K562 (cell line): Measurements from ENCODE around the gene DNAJB11. TPM values are rescaled to one million over a fixed set of nuclear protein-coding genes. Genes with fewer than 3 reads are reported as not detected.
A peak's percentile ranks its signal among the peaks of the same experiment; 100 is the strongest.

Source experiments
- ARID2 ChIP-seq: fragments of 450-650 bp; IDR thresholded peaks from 2 replicates; pipeline ENCODE4 v1.6.1; 2017; ENCODE audit warnings: antibody characterized with exemption, mild to moderate bottlenecking
- CTCF ChIP-seq, 3 experiments: IDR thresholded peaks in 2 of 3; conservative IDR thresholded peaks in 1 of 3; 2 replicates each; pipeline ENCODE4 v1.5.1; 2011 to 2012; ENCODE audit warnings: low read length in 3 of 3, mild to moderate bottlenecking in 3 of 3, control low read depth in 2 of 3, improper control_type of control experiment in 1 of 3, inconsistent platforms in 1 of 3, low read depth in 1 of 3, mixed read lengths in 1 of 3, moderate library complexity in 1 of 3; ENCODE audit not compliant: insufficient read depth in 2 of 3
- DEAF1 ChIP-seq: fragments of 450-650 bp; formaldehyde crosslinking; IDR thresholded peaks from 2 replicates; pipeline ENCODE4 v1.4.0; 2020; ENCODE audit warnings: mild to moderate bottlenecking, moderate library complexity
- DPF2 ChIP-seq: fragments of 450-650 bp; IDR thresholded peaks from 2 replicates; pipeline ENCODE4 v1.6.1; 2016
- E2F4 ChIP-seq: sonication (generic); formaldehyde crosslinking; IDR thresholded peaks from 2 replicates; pipeline ENCODE4 v1.8.0; 2022; ENCODE audit warnings: mild to moderate bottlenecking, low read depth, missing genetic modification reagents
- ESRRB ChIP-seq: fragments of 250-450 bp; sonication (Bioruptor Pico); IDR thresholded peaks from 2 replicates; pipeline ENCODE4 v1.5.0; 2020; ENCODE audit warnings: mild to moderate bottlenecking, moderate library complexity, borderline replicate concordance
- GMEB1 ChIP-seq: fragments of 250-450 bp; sonication (Bioruptor Pico); IDR thresholded peaks from 2 replicates; pipeline ENCODE4 v1.4.0; 2020; ENCODE audit warnings: mild to moderate bottlenecking
- MAFK ChIP-seq: IDR thresholded peaks from 2 replicates; pipeline ENCODE4 v1.6.1; 2011; ENCODE audit warnings: low read length, improper control_type of control experiment
- MAZ ChIP-seq, 2 experiments: fragments of 450-650 bp in 1 of 2; sonication (generic) in 1 of 2; formaldehyde crosslinking; IDR thresholded peaks in 1 of 2; conservative IDR thresholded peaks in 1 of 2; 2 replicates each; pipeline versions ENCODE4 v1.4.0 to v1.5.0; 2020; ENCODE audit warnings: mild to moderate bottlenecking in 1 of 2, missing genetic modification reagents in 1 of 2
- MTF1 ChIP-seq: fragments of 250-450 bp; sonication (Bioruptor Pico); IDR thresholded peaks from 2 replicates; pipeline ENCODE4 v1.9.0; 2021; ENCODE audit warnings: moderate library complexity, mild to moderate bottlenecking, inconsistent platforms, borderline replicate concordance
- MXD1 ChIP-seq: fragments of 250-450 bp; sonication (Bioruptor Pico); IDR thresholded peaks from 2 replicates; pipeline ENCODE4 v1.8.0; 2021; ENCODE audit warnings: borderline replicate concordance, mild to moderate bottlenecking, moderate library complexity; ENCODE audit not compliant: poor library complexity, severe bottlenecking
- PHF8 ChIP-seq: fragments of 200-600 bp; sonication (generic); IDR thresholded peaks from 2 replicates; pipeline ENCODE4 v1.6.1; 2012; ENCODE audit warnings: mixed run types, mild to moderate bottlenecking, inconsistent platforms, low read length, moderate library complexity, borderline replicate concordance
- SOX6 ChIP-seq: fragments of 450-650 bp; IDR thresholded peaks from 2 replicates; pipeline ENCODE4 v1.6.1; 2014; ENCODE audit warnings: mild to moderate bottlenecking
- ZBTB49 ChIP-seq: sonication (generic); formaldehyde crosslinking; IDR thresholded peaks from 2 replicates; pipeline ENCODE4 v1.8.0; 2022; ENCODE audit warnings: missing genetic modification reagents, mild to moderate bottlenecking, borderline replicate concordance
- ZNF354B ChIP-seq: fragments of 250-450 bp; sonication (Bioruptor Pico); IDR thresholded peaks from 2 replicates; pipeline ENCODE4 v1.4.0; 2020
- ZNF717 ChIP-seq: fragments of 250-450 bp; sonication (Bioruptor Pico); IDR thresholded peaks from 2 replicates; pipeline ENCODE4 v1.5.0; 2021
- ZNF830 ChIP-seq: fragments of 250-450 bp; sonication (Bioruptor Pico); IDR thresholded peaks from 2 replicates; pipeline ENCODE4 v1.5.0; 2021; ENCODE audit warnings: mild to moderate bottlenecking
- polyA plus RNA-seq, 8 experiments: library from polyadenylated mRNA; depleted of rRNA in 4 of 8; stranded (reverse) in 5 of 8; unstranded in 3 of 8; fragments of >200 nt; fragmentation: Nextera tagmentation in 2 of 8; fragmentation: Illumina TruSeq in 1 of 8; extraction: Ambion mirVana in 2 of 8; extraction: Trizol in 1 of 8; gene quantifications; 2 replicates each; pipeline versions ENCODE4 v1.2.1 to v1.2.3, GENCODE V29; 2011 to 2014; ENCODE audit warnings: inconsistent platforms in 1 of 8, missing spikeins in 1 of 8
- total RNA-seq, 7 experiments: library from RNA; depleted of rRNA in 6 of 7; stranded (reverse); fragments of >200 nt in 6 of 7; fragmentation: Illumina TruSeq in 2 of 7; extraction: Trizol in 2 of 7; gene quantifications; 2 replicates each; pipeline versions ENCODE4 v1.2.1 to v1.2.3, GENCODE V29; 2011 to 2021; ENCODE audit warnings: low replicate concordance in 1 of 7

The DNAJB11 gene
- total and polyA plus RNA-seq, 9 of the 15 experiments (the other 6 are each of a cell fraction or from before 2014, with no cell fraction given) = 14.8 to 74.7 (median 63.8) TPM

- TF ChIP-seq E2F4 (CRISPR knock-in tag) (no peak), DEAF1 (CRISPR knock-in tag) (peak; percentile 64), MAFK (no peak), MXD1 (no peak), MAZ (CRISPR knock-in tag; conservative IDR thresholded peaks at IDR 0.05 in 1 of 2, IDR thresholded peaks at IDR 0.05 in 1 of 2) (0 out of 4 replicates have a peak, but pooled peaks of 1 of the 2 experiments have one; percentile 17), GMEB1 (no peak), SOX6 (no peak), ARID2 (peak; percentile 32; the same call in 1 of the 2 replicates), CTCF (IDR thresholded peaks at IDR 0.05 in 2 of 3, conservative IDR thresholded peaks at IDR 0.05 in 1 of 3; ENCODE audit: insufficient read depth in 2 of 3, low read depth in 1 of 3, low read length in 3 of 3) (peak; percentile 63 to 90 (median 78)), ZNF354B (CRISPR knock-in tag) (no peak), PHF8 (no peak), ZBTB49 (CRISPR knock-in tag) (no peak), ZNF717 (CRISPR knock-in tag) (no peak), MTF1 (CRISPR knock-in tag) (no peak), ESRRB (no peak), DPF2 (peak; percentile 23; the same call in 1 of the 2 replicates), ZNF830 (CRISPR knock-in tag) (no peak)
Measured at GRCh38 chr3:186540221-186540834, 30.2 kb upstream of the DNAJB11 start (continued).
